Epithelial cell of prostate (primary cell): ENCODE data around the gene LHX3.

ENCODE experiments used
- DNase-seq: peaks from one replicate; pipeline ENCODE4 v3.0.0-alpha.2; 2011; ENCODE audit warnings: low read depth, low spot score
- H3K27ac ChIP-seq: fragments of 450-650 bp; 2 replicates; pipeline ENCODE4 v1.5.1; 2017; ENCODE audit warnings: mild to moderate bottlenecking

The LHX3 gene

DNA sequence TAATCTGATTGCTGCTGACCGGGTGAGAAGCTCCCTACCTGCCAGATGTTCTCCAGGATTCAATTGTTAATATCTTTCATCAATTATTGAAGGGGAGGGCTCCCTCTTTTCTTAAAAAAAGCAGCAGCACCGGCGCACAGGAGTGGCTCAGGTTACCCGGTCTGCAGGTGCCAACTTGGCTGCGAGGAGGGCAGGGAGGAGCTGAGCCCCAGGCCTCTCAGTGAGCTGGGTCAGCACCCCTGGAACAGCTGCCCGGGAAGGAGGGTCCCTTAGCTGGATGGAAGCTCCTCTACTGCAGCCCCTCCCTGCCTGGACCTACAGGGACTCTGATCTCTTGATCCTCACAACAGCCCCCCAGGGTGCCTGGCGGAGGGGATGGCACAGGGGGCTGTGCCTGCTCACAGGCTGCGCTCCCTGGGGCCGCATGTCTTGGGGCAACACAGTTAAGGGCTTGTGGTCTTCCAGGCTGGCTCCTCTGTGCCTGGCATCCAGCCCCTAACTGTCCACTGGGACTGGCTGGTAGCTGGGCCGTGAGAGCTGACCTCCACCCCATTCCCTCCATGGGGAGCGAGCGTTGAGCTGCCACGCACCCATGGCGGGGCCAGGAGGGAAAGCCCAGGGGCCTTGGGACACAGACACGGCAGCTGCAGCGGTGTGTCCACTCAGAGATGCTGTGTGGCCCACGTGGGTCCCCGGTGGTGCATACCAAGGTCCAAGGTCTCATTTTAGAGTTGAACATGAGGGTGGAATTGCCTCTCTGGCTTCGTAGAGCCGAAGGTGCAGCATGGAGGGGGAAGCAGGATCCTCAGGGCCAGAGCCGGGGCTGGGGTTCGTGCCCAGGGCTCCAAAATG is 57.7 kb downstream of the LHX3 start:
- no peak overlapping the region for H3K27ac ChIP-seq
- DNase-seq: no peak
